HepG2 (cell line): ENCODE results near the gene SYNJ2. TPM values are rescaled to one million over a fixed set of nuclear protein-coding genes. Genes with fewer than 3 reads are reported as not detected.

Experiments
- AHR ChIP-seq: IDR thresholded peaks from 2 replicates; pipeline ENCODE4 v1.6.1; 2018; ENCODE audit warnings: missing genetic modification reagents, missing compliant biosample characterization
- ARID5B ChIP-seq: IDR thresholded peaks from 2 replicates; pipeline ENCODE4 v1.4.0; 2020; ENCODE audit warnings: mild to moderate bottlenecking, missing genetic modification reagents
- HNF1B ChIP-seq: sonication (generic); formaldehyde crosslinking; IDR thresholded peaks from 2 replicates; pipeline ENCODE4 v1.5.1; 2020; ENCODE audit warnings: mild to moderate bottlenecking, moderate library complexity, missing genetic modification reagents
- KDM5B ChIP-seq: sonication (generic); formaldehyde crosslinking; IDR thresholded peaks from 2 replicates; pipeline ENCODE4 v1.4.0; 2020; ENCODE audit warnings: missing genetic modification reagents, mild to moderate bottlenecking, borderline replicate concordance
- RCOR2 ChIP-seq: IDR thresholded peaks from 2 replicates; pipeline ENCODE4 v1.6.1; 2016; ENCODE audit warnings: missing biosample characterization, missing genetic modification reagents
- SMAD1 ChIP-seq: sonication (generic); formaldehyde crosslinking; IDR thresholded peaks from 2 replicates; pipeline ENCODE4 v1.4.0; 2020; ENCODE audit warnings: missing genetic modification reagents, low read depth, mild to moderate bottlenecking, borderline replicate concordance
- SRSF9 ChIP-seq: fragments of 200-400 bp; formaldehyde crosslinking; IDR thresholded peaks from 2 replicates; pipeline ENCODE4 v1.6.1; 2018; ENCODE audit warnings: borderline replicate concordance, mild to moderate bottlenecking, low read depth, low read length; ENCODE audit not compliant: insufficient read depth, poor library complexity, severe bottlenecking
- TP53 ChIP-seq: sonication (generic); formaldehyde crosslinking; conservative IDR thresholded peaks from 2 replicates; pipeline ENCODE4 v1.4.0; 2020; ENCODE audit warnings: missing genetic modification reagents
- ZFP36L1 ChIP-seq: sonication (generic); formaldehyde crosslinking; IDR thresholded peaks from 2 replicates; pipeline ENCODE4 v1.8.0; 2022; ENCODE audit warnings: mild to moderate bottlenecking, missing genetic modification reagents, moderate library complexity
- ZNF550 ChIP-seq: sonication (generic); formaldehyde crosslinking; IDR thresholded peaks from 2 replicates; pipeline ENCODE4 v1.4.0; 2020; ENCODE audit warnings: mild to moderate bottlenecking, missing genetic modification reagents, borderline replicate concordance
- ZNF850 ChIP-seq: sonication (generic); formaldehyde crosslinking; conservative IDR thresholded peaks from 2 replicates; pipeline ENCODE4 v1.9.0; 2021; ENCODE audit warnings: mild to moderate bottlenecking, missing genetic modification reagents
- polyA plus RNA-seq, 8 experiments: library from polyadenylated mRNA; depleted of rRNA in 3 of 8; stranded (reverse) in 7 of 8; unstranded in 1 of 8; fragments of >200 nt; fragmentation: Illumina TruSeq in 4 of 8; extraction: Trizol in 4 of 8; gene quantifications; 2 replicates each; pipeline versions ENCODE4 v1.2.1 to v1.2.3, GENCODE V29; 2011 to 2016; ENCODE audit warnings: low read depth in 4 of 8, missing spikeins in 1 of 8, mixed read lengths in 1 of 8; ENCODE audit not compliant: insufficient read depth in 1 of 8
- total RNA-seq, 5 experiments: library from RNA; depleted of rRNA; stranded (reverse); fragments of >200 nt; fragmentation: Illumina TruSeq; extraction: Trizol; gene quantifications; 2 replicates each; pipeline ENCODE4 v1.2.3, GENCODE V29; 2016; ENCODE audit warnings: low read depth in 1 of 5
- TF ChIP-seq, protein P1 (sequence below): sonication (generic); formaldehyde crosslinking; IDR thresholded peaks from 2 replicates; pipeline ENCODE4 v1.4.0; 2020; ENCODE audit warnings: missing genetic modification reagents, mild to moderate bottlenecking, borderline replicate concordance
- TF ChIP-seq, protein P2 (sequence below), 2 experiments: sonication (generic) in 1 of 2; formaldehyde crosslinking in 1 of 2; IDR thresholded peaks; 2 replicates each; pipeline versions ENCODE4 v1.4.0 to v1.6.1; 2016 to 2020; ENCODE audit warnings: borderline replicate concordance in 1 of 2, low read depth in 1 of 2, mild to moderate bottlenecking in 1 of 2, missing genetic modification reagents in 1 of 2

Gene SYNJ2
- total and polyA plus RNA-seq, 2 of the 13 experiments (the other 11 are each of a cell fraction or from before 2014, with no cell fraction given): 39.1 to 57.6 TPM

- TF ChIP-seq, protein P1, sequence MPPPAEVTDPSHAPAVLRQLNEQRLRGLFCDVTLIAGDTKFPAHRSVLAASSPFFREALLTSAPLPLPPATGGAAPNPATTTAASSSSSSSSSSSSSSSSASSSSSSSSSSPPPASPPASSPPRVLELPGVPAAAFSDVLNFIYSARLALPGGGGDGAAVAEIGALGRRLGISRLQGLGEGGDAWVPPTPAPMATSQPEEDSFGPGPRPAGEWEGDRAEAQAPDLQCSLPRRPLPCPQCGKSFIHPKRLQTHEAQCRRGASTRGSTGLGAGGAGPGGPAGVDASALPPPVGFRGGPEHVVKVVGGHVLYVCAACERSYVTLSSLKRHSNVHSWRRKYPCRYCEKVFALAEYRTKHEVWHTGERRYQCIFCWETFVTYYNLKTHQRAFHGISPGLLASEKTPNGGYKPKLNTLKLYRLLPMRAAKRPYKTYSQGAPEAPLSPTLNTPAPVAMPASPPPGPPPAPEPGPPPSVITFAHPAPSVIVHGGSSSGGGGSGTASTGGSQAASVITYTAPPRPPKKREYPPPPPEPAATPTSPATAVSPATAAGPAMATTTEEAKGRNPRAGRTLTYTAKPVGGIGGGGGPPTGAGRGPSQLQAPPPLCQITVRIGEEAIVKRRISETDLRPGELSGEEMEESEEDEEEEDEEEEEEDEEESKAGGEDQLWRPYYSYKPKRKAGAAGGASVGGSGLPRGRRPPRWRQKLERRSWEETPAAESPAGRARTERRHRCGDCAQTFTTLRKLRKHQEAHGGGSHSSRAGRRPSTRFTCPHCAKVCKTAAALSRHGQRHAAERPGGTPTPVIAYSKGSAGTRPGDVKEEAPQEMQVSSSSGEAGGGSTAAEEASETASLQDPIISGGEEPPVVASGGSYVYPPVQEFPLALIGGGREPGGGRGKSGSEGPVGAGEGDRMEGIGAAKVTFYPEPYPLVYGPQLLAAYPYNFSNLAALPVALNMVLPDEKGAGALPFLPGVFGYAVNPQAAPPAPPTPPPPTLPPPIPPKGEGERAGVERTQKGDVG: 0 out of 2 replicates have a peak, but pooled peaks have one; percentile 45
- TF ChIP-seq SRSF9 (no peak), KDM5B (CRISPR knock-in tag) (peak; percentile 35; the same call in 1 of the 2 replicates), RCOR2 (CRISPR knock-in tag) (no peak), ARID5B (CRISPR knock-in tag) (no peak), ZNF850 (CRISPR knock-in tag) (no peak), SMAD1 (peak; percentile 67; the same call in 1 of the 2 replicates), HNF1B (0 out of 2 replicates have a peak, but pooled peaks have one; percentile 29), ZFP36L1 (CRISPR knock-in tag) (0 out of 2 replicates have a peak, but pooled peaks have one; percentile 22), ZNF550 (CRISPR knock-in tag) (peak; percentile 58), TP53 (no peak), AHR (CRISPR knock-in tag) (0 out of 2 replicates have a peak, but pooled peaks have one; percentile 23)
- TF ChIP-seq, protein P2, sequence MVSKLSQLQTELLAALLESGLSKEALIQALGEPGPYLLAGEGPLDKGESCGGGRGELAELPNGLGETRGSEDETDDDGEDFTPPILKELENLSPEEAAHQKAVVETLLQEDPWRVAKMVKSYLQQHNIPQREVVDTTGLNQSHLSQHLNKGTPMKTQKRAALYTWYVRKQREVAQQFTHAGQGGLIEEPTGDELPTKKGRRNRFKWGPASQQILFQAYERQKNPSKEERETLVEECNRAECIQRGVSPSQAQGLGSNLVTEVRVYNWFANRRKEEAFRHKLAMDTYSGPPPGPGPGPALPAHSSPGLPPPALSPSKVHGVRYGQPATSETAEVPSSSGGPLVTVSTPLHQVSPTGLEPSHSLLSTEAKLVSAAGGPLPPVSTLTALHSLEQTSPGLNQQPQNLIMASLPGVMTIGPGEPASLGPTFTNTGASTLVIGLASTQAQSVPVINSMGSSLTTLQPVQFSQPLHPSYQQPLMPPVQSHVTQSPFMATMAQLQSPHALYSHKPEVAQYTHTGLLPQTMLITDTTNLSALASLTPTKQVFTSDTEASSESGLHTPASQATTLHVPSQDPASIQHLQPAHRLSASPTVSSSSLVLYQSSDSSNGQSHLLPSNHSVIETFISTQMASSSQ (IDR thresholded peaks at IDR 0.05; ENCODE audit: low read depth): no peak
- TF ChIP-seq, protein P2 (CRISPR knock-in tag; IDR thresholded peaks at IDR 0.05; ENCODE audit: borderline replicate concordance): 0 out of 2 replicates have a peak, but pooled peaks have one; percentile 41
Observed at GRCh38 chr6:157976345-157977175, 5.1 kb upstream of the SYNJ2 start (continued).
